Nephron (organoid): ENCODE results near the gene NCOA1.

Source experiments
- H3K27ac Mint-ChIP-seq, 3 experiments: 2 replicates each; pipeline ENCODE4 v1.8.0; 2020; ENCODE audit warnings: mixed read lengths in 3 of 3, mild to moderate bottlenecking in 2 of 3, moderate library complexity in 1 of 3
- H3K27me3 Mint-ChIP-seq: 2 replicates; pipeline ENCODE4 v1.8.0; 2021; ENCODE audit warnings: low read depth, mild to moderate bottlenecking, moderate library complexity, mixed read lengths
- H3K36me3 Mint-ChIP-seq: 2 replicates; pipeline ENCODE4 v1.8.0; 2020; ENCODE audit warnings: low read depth, mixed read lengths
- H3K4me1 Mint-ChIP-seq: 2 replicates; pipeline ENCODE4 v1.8.0; 2020; ENCODE audit warnings: mixed read lengths
- H3K4me3 Mint-ChIP-seq, 3 experiments: 2 replicates each; pipeline ENCODE4 v1.8.0; 2020; ENCODE audit warnings: mild to moderate bottlenecking in 3 of 3, mixed read lengths in 3 of 3, moderate library complexity in 2 of 3
- H3K9me3 Mint-ChIP-seq: 2 replicates; pipeline ENCODE4 v1.8.0; 2020; ENCODE audit warnings: mixed read lengths
- CTCF ChIP-seq, 3 experiments: fragments of 200-600 bp; sonication (generic); IDR thresholded peaks; one replicate each; pipeline ENCODE4 v1.5.0; 2021; ENCODE audit warnings: antibody characterized with exemption in 3 of 3; ENCODE audit not compliant: unreplicated experiment in 3 of 3

Gene NCOA1

DNA sequence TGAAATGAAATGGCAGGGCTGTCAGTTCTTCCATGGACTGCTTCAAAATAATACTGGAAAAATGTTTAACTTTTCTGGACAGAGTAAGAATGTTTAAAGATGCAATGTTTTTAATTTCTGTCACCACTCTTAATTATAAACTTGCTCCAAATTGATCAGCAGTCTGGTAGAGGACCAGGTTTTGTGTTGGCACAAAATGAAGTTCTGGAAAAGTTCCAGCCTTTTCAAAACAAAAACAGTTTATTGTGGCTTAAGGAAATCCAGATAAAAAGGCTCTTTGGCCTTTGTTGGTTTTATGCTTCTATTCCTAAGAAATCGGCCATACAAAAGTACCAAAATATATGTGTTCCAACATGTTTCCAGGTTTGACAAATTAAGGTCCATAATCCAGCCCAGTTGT, 253.3 kb downstream of the NCOA1 start:
- peaks cover 5% of the 10 kb centered on the region for H3K4me1 Mint-ChIP-seq
- no peak overlapping the region for H3K4me3 Mint-ChIP-seq
- peaks cover 43% of the 10 kb centered on the region for H3K36me3 Mint-ChIP-seq
- no peak for TF ChIP-seq CTCF (IDR thresholded peaks at IDR 0.05; ENCODE audit: unreplicated experiment in 3 of 3)
- no peaks in the 10 kb centered on the region for H3K9me3 Mint-ChIP-seq
- no peaks in the 10 kb centered on the region for H3K27me3 Mint-ChIP-seq
- no peak overlapping the region for H3K27ac Mint-ChIP-seq

- Mint-ChIP-seq H3K4me3 (no peak overlapping the region), H3K27me3 (no peaks in the 10 kb centered on the region), H3K4me1 (peaks cover 5% of the 10 kb centered on the region), H3K27ac (no peak overlapping the region), H3K36me3 (peaks cover 44% of the 10 kb centered on the region), H3K9me3 (no peaks in the 10 kb centered on the region)
- TF ChIP-seq CTCF (IDR thresholded peaks at IDR 0.05; ENCODE audit: unreplicated experiment in 3 of 3) = no peak
Measured at GRCh38 chr2:24745825-24746224, 254.8 kb downstream of the NCOA1 start.

DNA sequence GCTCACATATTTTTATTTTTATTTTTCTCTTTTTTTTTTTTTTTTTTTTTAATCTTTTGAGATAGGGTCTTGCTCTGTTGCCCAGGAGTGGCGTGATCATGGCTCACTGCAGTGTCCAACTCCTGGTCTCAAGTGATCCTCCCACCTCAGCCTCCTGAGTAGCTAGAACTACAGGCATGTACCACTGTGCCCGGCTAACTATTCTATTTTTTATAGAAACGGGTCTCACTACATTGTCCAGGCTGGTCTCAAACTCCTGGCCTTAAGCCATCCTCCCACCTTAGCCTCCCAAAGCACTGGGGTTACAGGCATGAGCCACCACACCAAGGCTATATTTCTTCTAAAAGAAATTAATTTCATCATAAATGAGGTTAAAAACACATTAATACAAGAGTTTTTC, 256.2 kb downstream of the NCOA1 start:
- H3K4me1 Mint-ChIP-seq = peaks cover 5% of the 10 kb centered on the region
- no peak overlapping the region for H3K27ac Mint-ChIP-seq
- H3K36me3 Mint-ChIP-seq = peaks cover 35% of the 10 kb centered on the region
- H3K27me3 Mint-ChIP-seq = no peaks in the 10 kb centered on the region
- H3K4me3 Mint-ChIP-seq = no peak overlapping the region
- H3K9me3 Mint-ChIP-seq = no peaks in the 10 kb centered on the region
- TF ChIP-seq CTCF (IDR thresholded peaks at IDR 0.05; ENCODE audit: unreplicated experiment in 3 of 3) = no peak

- Mint-ChIP-seq H3K36me3 (peaks cover 24% of the 10 kb centered on the region), H3K27ac (no peak overlapping the region), H3K4me1 (no peaks in the 10 kb centered on the region), H3K9me3 (no peaks in the 10 kb centered on the region), H3K27me3 (no peaks in the 10 kb centered on the region), H3K4me3 (no peak overlapping the region)
- TF ChIP-seq CTCF (IDR thresholded peaks at IDR 0.05; ENCODE audit: unreplicated experiment in 3 of 3) = no peak
Measured at GRCh38 chr2:24749069-24749691, 258.1 kb downstream of the NCOA1 start.

DNA sequence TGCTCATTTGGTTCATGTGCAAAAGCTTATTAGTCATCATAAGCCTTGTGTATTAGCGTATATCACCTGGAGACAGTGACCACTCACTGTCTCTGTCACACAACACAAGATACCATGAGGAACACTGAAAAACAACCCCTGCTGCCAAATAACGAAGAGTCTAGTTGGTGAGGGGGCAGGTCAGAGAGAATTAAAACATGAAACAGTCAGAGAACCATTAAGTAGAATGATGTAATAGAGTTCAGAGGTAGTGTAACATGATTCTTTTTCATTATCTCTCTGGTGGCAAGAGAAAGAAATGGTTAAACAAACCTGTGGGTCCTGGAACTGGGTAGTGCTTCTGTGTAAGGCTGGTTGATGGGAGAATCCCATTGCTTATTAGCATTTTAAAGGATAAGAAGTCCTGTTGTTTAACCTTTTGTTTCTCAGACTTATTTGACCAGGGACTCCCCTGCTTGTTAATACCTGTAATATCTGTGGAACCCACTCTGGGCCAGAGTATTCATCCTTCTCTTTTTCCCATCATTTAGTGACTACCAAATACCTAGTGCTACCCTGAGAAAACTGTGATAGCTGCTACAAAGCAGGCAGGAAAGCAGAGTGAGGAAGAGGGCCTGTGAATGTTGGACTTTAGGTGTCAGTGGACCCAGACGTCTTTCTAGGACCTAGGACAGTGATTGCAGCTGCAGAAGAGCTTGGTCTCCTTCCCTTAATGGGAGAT, 264.1 kb downstream of the NCOA1 start:
- Mint-ChIP-seq H3K4me3 (no peak overlapping the region), H3K9me3 (no peaks in the 10 kb centered on the region), H3K27ac (no peak overlapping the region), H3K27me3 (no peaks in the 10 kb centered on the region), H3K4me1 (no peaks in the 10 kb centered on the region), H3K36me3 (peaks cover 25% of the 10 kb centered on the region)
- TF ChIP-seq CTCF (IDR thresholded peaks at IDR 0.05; ENCODE audit: unreplicated experiment in 3 of 3) = no peak

- H3K4me1 Mint-ChIP-seq = no peaks in the 10 kb centered on the region
- no peaks in the 10 kb centered on the region for H3K27me3 Mint-ChIP-seq
- peaks cover 33% of the 10 kb centered on the region for H3K36me3 Mint-ChIP-seq
- no peak overlapping the region for H3K27ac Mint-ChIP-seq
- no peak for TF ChIP-seq CTCF (IDR thresholded peaks at IDR 0.05; ENCODE audit: unreplicated experiment in 3 of 3)
- no peak overlapping the region for H3K4me3 Mint-ChIP-seq
- H3K9me3 Mint-ChIP-seq = no peaks in the 10 kb centered on the region
Measured at GRCh38 chr2:24756789-24757188, 265.7 kb downstream of the NCOA1 start.
